ENCODE measurements around the gene ANKH. TPM values are rescaled to one million over a fixed set of nuclear protein-coding genes. Genes with fewer than 3 reads are reported as not detected.

Gene ANKH
- polyA plus RNA-seq, 1 donor from 2014 or later = 9.9 TPM

- TF ChIP-seq CTCF (IDR thresholded peaks at IDR 0.05; ENCODE audit: poor library complexity, severe bottlenecking) (no peak), EP300 (conservative IDR thresholded peaks at IDR 0.05; ENCODE audit: poor library complexity, severe bottlenecking) (no peak), POLR2AphosphoS5 (IDR thresholded peaks at IDR 0.05) (no peak)
Observed at GRCh38 chr5:14813747-14814146, 57.8 kb downstream of the ANKH start (continued).

GRCh38 chr5:14812166-14812565 is 59.4 kb downstream of the ANKH start:
- Histone ChIP-seq H3K9ac (ENCODE audit: low read length) (no peak overlapping the region), H3K9me3 (ENCODE audit: low read length) (no peaks in the 10 kb centered on the region), H3K27me3 (ENCODE audit: insufficient read depth, low read depth, low read length) (no peaks in the 10 kb centered on the region), H3K79me2 (replicated peaks; ENCODE audit: insufficient read depth, low read length) (no peaks in the 10 kb centered on the region), H3F3A (ENCODE audit: insufficient read depth, low read length, poor library complexity, severe bottlenecking) (no peaks in the 10 kb centered on the region), H3K27ac (ENCODE audit: low read length) (no peak overlapping the region), H3K9me2 (ENCODE audit: insufficient read depth, low read length) (no peaks in the 10 kb centered on the region), H4K20me1 (ENCODE audit: insufficient read depth) (no peaks in the 10 kb centered on the region), H2AFZ (ENCODE audit: low read depth, low read length) (no peak overlapping the region), H3K36me3 (ENCODE audit: insufficient read depth, low read length) (no peaks in the 10 kb centered on the region), H3K4me3 (ENCODE audit: low read length) (no peak overlapping the region), H3K4me2 (ENCODE audit: low read length) (no peak overlapping the region)
- TF ChIP-seq EZH2 (IDR thresholded peaks at IDR 0.05; ENCODE audit: borderline replicate concordance, insufficient read depth, low read length, poor library complexity, severe bottlenecking) (no peak), CTCF (IDR thresholded peaks at IDR 0.05; ENCODE audit: poor library complexity, severe bottlenecking) (no peak), RAD21 (conservative IDR thresholded peaks at IDR 0.05) (no peak), MXI1 (conservative IDR thresholded peaks at IDR 0.05; ENCODE audit: poor library complexity, severe bottlenecking) (no peak), TAF1 (IDR thresholded peaks at IDR 0.05; ENCODE audit: low read depth) (no peak), EP300 (conservative IDR thresholded peaks at IDR 0.05; ENCODE audit: poor library complexity, severe bottlenecking) (no peak)

- H3K9me2 ChIP-seq (ENCODE audit: insufficient read depth, low read length) = no peaks in the 10 kb centered on the region
- H3K9me3 ChIP-seq (ENCODE audit: low read length) = no peaks in the 10 kb centered on the region
- TF ChIP-seq EP300 (conservative IDR thresholded peaks at IDR 0.05; ENCODE audit: poor library complexity, severe bottlenecking) (no peak), CTCF (IDR thresholded peaks at IDR 0.05; ENCODE audit: poor library complexity, severe bottlenecking) (no peak), MXI1 (conservative IDR thresholded peaks at IDR 0.05; ENCODE audit: poor library complexity, severe bottlenecking) (no peak), TAF1 (IDR thresholded peaks at IDR 0.05; ENCODE audit: low read depth) (no peak), REST (IDR thresholded peaks at IDR 0.05; ENCODE audit: borderline replicate concordance) (no peak), EZH2 (IDR thresholded peaks at IDR 0.05; ENCODE audit: borderline replicate concordance, insufficient read depth, low read length, poor library complexity, severe bottlenecking) (no peak), SMC3 (conservative IDR thresholded peaks at IDR 0.05; ENCODE audit: poor library complexity) (no peak), POLR2AphosphoS5 (IDR thresholded peaks at IDR 0.05) (no peak), RAD21 (conservative IDR thresholded peaks at IDR 0.05) (no peak)
- no peak overlapping the region for H3K9ac ChIP-seq (ENCODE audit: low read length)
- H3F3A ChIP-seq (ENCODE audit: insufficient read depth, low read length, poor library complexity, severe bottlenecking) = no peaks in the 10 kb centered on the region
- no peaks in the 10 kb centered on the region for H3K36me3 ChIP-seq (ENCODE audit: insufficient read depth, low read length)
- H3K4me3 ChIP-seq (ENCODE audit: low read length) = no peak overlapping the region
- H2AFZ ChIP-seq (ENCODE audit: low read depth, low read length) = no peak overlapping the region
- no peaks in the 10 kb centered on the region for H4K20me1 ChIP-seq (ENCODE audit: insufficient read depth)
- H3K27ac ChIP-seq (ENCODE audit: low read length) = no peak overlapping the region
- no peaks in the 10 kb centered on the region for H3K27me3 ChIP-seq (ENCODE audit: insufficient read depth, low read depth, low read length)
- no peaks in the 10 kb centered on the region for H3K79me2 ChIP-seq (replicated peaks; ENCODE audit: insufficient read depth, low read length)
- H3K4me2 ChIP-seq (ENCODE audit: low read length) = no peak overlapping the region
Observed at GRCh38 chr5:14810928-14811572, 60.5 kb downstream of the ANKH start.

All from neural cell (in vitro differentiated cells).